ENCODE data around the gene CSAG3.
"Not testable (repeated sequence)": the region's sequence is repeated elsewhere in the genome, so short reads cannot be mapped to it uniquely, and the experiment has no call there.

DNA sequence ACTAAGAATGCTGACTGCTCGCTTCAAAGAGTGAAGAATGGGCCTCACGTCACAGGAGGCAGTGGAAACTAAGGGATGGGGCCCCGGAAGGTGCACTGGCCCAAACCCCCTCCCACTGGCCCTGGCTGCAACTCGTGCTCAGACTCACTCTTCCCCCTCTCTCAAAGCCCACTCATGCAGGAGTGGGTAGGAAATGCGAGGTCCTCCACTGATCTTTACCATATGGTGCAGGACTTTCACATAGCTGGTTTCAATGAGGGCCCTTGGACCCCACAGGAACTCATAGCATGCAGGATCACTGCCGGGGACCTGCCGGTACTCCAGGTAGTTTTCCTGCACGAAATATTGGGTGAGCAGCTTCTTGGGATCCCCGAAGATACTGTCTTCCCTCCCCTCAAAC is 7.5 kb downstream of the CSAG3 start:
- TF ChIP-seq CTCF (IDR thresholded peaks at IDR 0.05); ZFX (IDR thresholded peaks at IDR 0.05; ENCODE audit: borderline replicate concordance): not testable (repeated sequence)
